Liver (tissue), 9 donors: ENCODE measurements around the gene SRP9. TPM values are rescaled to one million over a fixed set of nuclear protein-coding genes. Genes with fewer than 3 reads are reported as not detected.
"Not testable (repeated sequence)": the region's sequence is repeated elsewhere in the genome, so short reads cannot be mapped to it uniquely, and the experiment has no call there.

ENCODE experiments used
- DNase-seq: peaks from one replicate; pipeline ENCODE4 v3.0.0-alpha.2; 2017; ENCODE audit warnings: low spot score
- H3K27ac ChIP-seq, 2 donors: one replicate each; pipeline ENCODE4 v1.7.0; 2013; ENCODE audit warnings: inconsistent platforms in 2 of 2, low read length in 2 of 2, control low read depth in 1 of 2, low read depth in 1 of 2, mild to moderate bottlenecking in 1 of 2
- H3K27me3 ChIP-seq, 4 donors: one replicate each; pipeline versions ENCODE4 v1.6.1 to v1.7.0; 2013; ENCODE audit warnings: low read length in 3 of 4, inconsistent platforms in 1 of 4, mild to moderate bottlenecking in 1 of 4, moderate library complexity in 1 of 4; ENCODE audit not compliant: control insufficient read depth in 4 of 4, insufficient read depth in 4 of 4
- H3K36me3 ChIP-seq, 4 donors: one replicate each; pipeline versions ENCODE4 v1.6.1 to v1.7.0; 2013; ENCODE audit warnings: low read length in 3 of 4, mild to moderate bottlenecking in 3 of 4, low read depth in 1 of 4, moderate library complexity in 1 of 4; ENCODE audit not compliant: control insufficient read depth in 4 of 4, insufficient read depth in 3 of 4
- H3K4me1 ChIP-seq, 4 donors: one replicate each; pipeline versions ENCODE4 v1.6.1 to v1.7.0; 2013; ENCODE audit warnings: low read length in 3 of 4, mild to moderate bottlenecking in 3 of 4, moderate library complexity in 1 of 4; ENCODE audit not compliant: control insufficient read depth in 4 of 4, insufficient read depth in 4 of 4
- H3K4me3 ChIP-seq, 3 donors: one replicate each; pipeline versions ENCODE4 v1.6.1 to v1.7.0; 2013; ENCODE audit warnings: low read length in 3 of 3, control low read depth in 1 of 3, low read depth in 1 of 3, mild to moderate bottlenecking in 1 of 3
- H3K9ac ChIP-seq, 2 donors: one replicate each; pipeline ENCODE4 v1.7.0; 2013; ENCODE audit warnings: low read length in 2 of 2, mild to moderate bottlenecking in 2 of 2, moderate library complexity in 2 of 2, control low read depth in 1 of 2, low read depth in 1 of 2
- H3K9me3 ChIP-seq, 4 donors: one replicate each; pipeline versions ENCODE4 v1.6.1 to v1.7.0; 2013; ENCODE audit warnings: low read length in 3 of 4; ENCODE audit not compliant: control insufficient read depth in 4 of 4
- ATF3 ChIP-seq: IDR thresholded peaks from 2 replicates; pipeline ENCODE4 v1.6.1; 2016; ENCODE audit warnings: antibody characterized with exemption
- CTCF ChIP-seq: fragments of 150-350 bp; IDR thresholded peaks from 2 replicates; pipeline ENCODE4 v1.5.1; 2017; ENCODE audit warnings: improper control_type of control experiment, low read depth, low read length; ENCODE audit not compliant: missing input control
- EGR1 ChIP-seq, 2 donors: IDR thresholded peaks; 2 replicates each; pipeline ENCODE4 v1.6.1; 2016 to 2018; ENCODE audit warnings: antibody characterized with exemption in 2 of 2, low read depth in 2 of 2
- FOXA1 ChIP-seq: IDR thresholded peaks from 2 replicates; pipeline ENCODE4 v1.6.1; 2016; ENCODE audit warnings: antibody characterized with exemption
- FOXA2 ChIP-seq: IDR thresholded peaks from 2 replicates; pipeline ENCODE4 v1.6.1; 2016; ENCODE audit warnings: antibody characterized with exemption
- GABPA ChIP-seq, 2 donors: IDR thresholded peaks in 1 of 2; conservative IDR thresholded peaks in 1 of 2; 2 replicates each; pipeline ENCODE4 v1.6.1; 2016; ENCODE audit warnings: antibody characterized with exemption in 2 of 2, mild to moderate bottlenecking in 1 of 2, moderate library complexity in 1 of 2
- HNF4A ChIP-seq, 2 donors: conservative IDR thresholded peaks; 2 replicates each; pipeline ENCODE4 v1.6.1; 2016; ENCODE audit warnings: antibody characterized with exemption in 2 of 2, mild to moderate bottlenecking in 2 of 2
- HNF4G ChIP-seq: IDR thresholded peaks from 2 replicates; pipeline ENCODE4 v1.6.1; 2016; ENCODE audit warnings: antibody characterized with exemption
- JUND ChIP-seq, 2 donors: IDR thresholded peaks; 2 replicates each; pipeline ENCODE4 v1.6.1; 2016; ENCODE audit warnings: antibody characterized with exemption in 2 of 2
- MAX ChIP-seq: IDR thresholded peaks from 2 replicates; pipeline ENCODE4 v1.6.1; 2016; ENCODE audit warnings: antibody characterized with exemption
- NR2F2 ChIP-seq: IDR thresholded peaks from 2 replicates; pipeline ENCODE4 v1.6.1; 2016; ENCODE audit warnings: antibody characterized with exemption
- RAD21 ChIP-seq, 2 donors: IDR thresholded peaks; 2 replicates each; pipeline ENCODE4 v1.6.1; 2016; ENCODE audit warnings: antibody characterized with exemption in 2 of 2, mild to moderate bottlenecking in 2 of 2
- RXRA ChIP-seq, 2 donors: IDR thresholded peaks; 2 replicates each; pipeline ENCODE4 v1.6.1; 2017 to 2018; ENCODE audit warnings: antibody characterized with exemption in 2 of 2, mild to moderate bottlenecking in 1 of 2
- SP1 ChIP-seq: IDR thresholded peaks from 2 replicates; pipeline ENCODE4 v1.6.1; 2018; ENCODE audit warnings: antibody characterized with exemption, mild to moderate bottlenecking
- TAF1 ChIP-seq: conservative IDR thresholded peaks from 2 replicates; pipeline ENCODE4 v1.6.1; 2016; ENCODE audit warnings: antibody characterized with exemption, mild to moderate bottlenecking
- YY1 ChIP-seq: IDR thresholded peaks from 2 replicates; pipeline ENCODE4 v1.6.1; 2016; ENCODE audit warnings: antibody characterized with exemption, mild to moderate bottlenecking
- ZBTB33 ChIP-seq: IDR thresholded peaks from 2 replicates; pipeline ENCODE4 v1.6.1; 2016; ENCODE audit warnings: antibody characterized with exemption
- WGBS: extraction: QIAGEN DNeasy Blood & Tissue Kit; methylation state at CpG from one replicate; pipeline ENCODE4 v1.1.7; 2013; 5-methylcytosine and 5-hydroxymethylcytosine counted together
- polyA plus RNA-seq, 2 donors: library from polyadenylated mRNA; stranded (reverse) in 1 of 2; unstranded in 1 of 2; fragments of 200-250 nt in 1 of 2; fragments of >200 nt in 1 of 2; fragmentation: Nextera tagmentation in 1 of 2; extraction: Ambion mirVana in 1 of 2; gene quantifications; one replicate each; pipeline versions ENCODE4 v1.2.1 to v1.2.3, GENCODE V29; 2013 to 2015
- total RNA-seq, 2 donors: library from RNA; depleted of rRNA; stranded (reverse); fragments of >200 nt; gene quantifications; one replicate each; pipeline ENCODE4 v1.2.3, GENCODE V29; 2014
- donor health status: healthy.
- donor health status: healthy.
- donor health status: healthy.
- donor health status: healthy.
- donor health status: healthy.

The SRP9 gene
- total and polyA plus RNA-seq, 4 donors, result 152 to 179 (median 154) TPM

- Histone ChIP-seq H3K9ac (no peak overlapping the region), H3K4me3 (no peak overlapping the region), H3K27ac (no peak overlapping the region), H3K36me3 (peaks cover 0 to 4% (median 0%) of the 10 kb centered on the region in 4 donors), H3K9me3 (no peaks in the 10 kb centered on the region), H3K4me1 (no peaks in the 10 kb centered on the region), H3K27me3 (no peaks in the 10 kb centered on the region)
- TF ChIP-seq ZBTB33 (no peak), RXRA (IDR thresholded peaks at IDR 0.05) (no peak), YY1 (no peak), HNF4A (conservative IDR thresholded peaks at IDR 0.05) (no peak), SP1 (no peak)
- WGBS, result 98% methylated on average over 4 of the region's 4 CpGs
- no peak for DNase-seq
Observed at GRCh38 chr1:225794954-225795353, 17.3 kb downstream of the SRP9 start.

GRCh38 chr1:225796097-225796496, 18.5 kb downstream of the SRP9 start:
- not testable (repeated sequence) for H3K9ac ChIP-seq, DNase-seq, H3K27me3 ChIP-seq, H3K27ac ChIP-seq, H3K4me1 ChIP-seq, H3K4me3 ChIP-seq, H3K9me3 ChIP-seq, H3K36me3 ChIP-seq
- 98% methylated on average over 18 of the region's 18 CpGs for WGBS

- not testable (repeated sequence) for H3K4me3 ChIP-seq, DNase-seq, H3K27ac ChIP-seq, H3K36me3 ChIP-seq, H3K4me1 ChIP-seq, H3K27me3 ChIP-seq, H3K9ac ChIP-seq, H3K9me3 ChIP-seq
- 69% methylated on average over 7 of the region's 7 CpGs for WGBS
- TF ChIP-seq SP1, result peak; percentile 9
- TF ChIP-seq HNF4A (conservative IDR thresholded peaks at IDR 0.05), result peak; percentile 5 to 64
Observed at GRCh38 chr1:225801146-225801545, 23.5 kb downstream of the SRP9 start.

GRCh38 chr1:225806249-225806648, 28.6 kb downstream of the SRP9 start:
- H3K36me3 ChIP-seq, result no peaks in the 10 kb centered on the region
- peaks cover 0 to 4% (median under 1%) of the 10 kb centered on the region in 4 donors for H3K4me1 ChIP-seq
- no peak for DNase-seq
- 97% methylated on average over 1 of the region's 1 CpG for WGBS
- no peaks in the 10 kb centered on the region for H3K9me3 ChIP-seq
- H3K27ac ChIP-seq, result no peak overlapping the region
- H3K27me3 ChIP-seq, result no peaks in the 10 kb centered on the region
- H3K9ac ChIP-seq, result no peak overlapping the region
- H3K4me3 ChIP-seq, result no peak overlapping the region
- no peak for TF ChIP-seq ZBTB33
- no peak for TF ChIP-seq EGR1 (IDR thresholded peaks at IDR 0.05; ENCODE audit: low read depth in 2 of 2)
- no peak for TF ChIP-seq GABPA (IDR thresholded peaks at IDR 0.05 in 1 of 2, conservative IDR thresholded peaks at IDR 0.05 in 1 of 2)
- TF ChIP-seq MAX, result no peak
- TF ChIP-seq FOXA1, result no peak
- TF ChIP-seq YY1, result no peak
- no peak for TF ChIP-seq ATF3
- no peak for TF ChIP-seq FOXA2
- TF ChIP-seq RXRA (IDR thresholded peaks at IDR 0.05), result no peak
- no peak for TF ChIP-seq RAD21 (IDR thresholded peaks at IDR 0.05)
- no peak for TF ChIP-seq SP1
- TF ChIP-seq CTCF, result no peak
- no peak for TF ChIP-seq JUND (IDR thresholded peaks at IDR 0.05)
- no peak for TF ChIP-seq HNF4G
- TF ChIP-seq TAF1, result no peak
- no peak for TF ChIP-seq NR2F2
- no peak for TF ChIP-seq HNF4A (conservative IDR thresholded peaks at IDR 0.05)
